HG02973 (cell line): ENCODE measurements around the gene TMEM62.
"Not testable (repeated sequence)": the region's sequence is repeated elsewhere in the genome, so short reads cannot be mapped to it uniquely, and the experiment has no call there.

Experiments used
- ATAC-seq: cut with Tn5 transposase; IDR thresholded peaks from one replicate; pipeline ENCODE4 v1.9.1; 2021; ENCODE audit warnings: moderate library complexity; ENCODE audit not compliant: unreplicated experiment

Gene TMEM62

DNA sequence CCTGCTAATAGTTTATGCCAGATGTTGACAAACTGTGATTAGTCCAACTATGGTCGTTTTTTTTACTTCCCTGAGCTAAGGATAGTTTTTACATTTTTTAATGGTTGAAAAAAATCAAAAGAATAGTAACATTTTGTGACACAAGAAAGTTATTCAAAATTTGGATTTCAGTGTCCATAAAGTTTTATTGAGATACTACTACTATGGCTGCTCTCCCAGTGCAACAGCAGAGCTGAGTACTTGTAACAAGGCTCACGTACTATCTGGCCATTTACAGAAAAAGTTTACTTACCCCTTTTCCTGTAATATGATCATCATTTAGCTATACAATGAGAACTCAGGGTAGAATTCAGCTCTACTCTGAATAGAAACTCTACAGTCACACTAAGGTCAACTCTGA is 11.5 kb upstream of the TMEM62 start:
- ATAC-seq = no peak

DNA sequence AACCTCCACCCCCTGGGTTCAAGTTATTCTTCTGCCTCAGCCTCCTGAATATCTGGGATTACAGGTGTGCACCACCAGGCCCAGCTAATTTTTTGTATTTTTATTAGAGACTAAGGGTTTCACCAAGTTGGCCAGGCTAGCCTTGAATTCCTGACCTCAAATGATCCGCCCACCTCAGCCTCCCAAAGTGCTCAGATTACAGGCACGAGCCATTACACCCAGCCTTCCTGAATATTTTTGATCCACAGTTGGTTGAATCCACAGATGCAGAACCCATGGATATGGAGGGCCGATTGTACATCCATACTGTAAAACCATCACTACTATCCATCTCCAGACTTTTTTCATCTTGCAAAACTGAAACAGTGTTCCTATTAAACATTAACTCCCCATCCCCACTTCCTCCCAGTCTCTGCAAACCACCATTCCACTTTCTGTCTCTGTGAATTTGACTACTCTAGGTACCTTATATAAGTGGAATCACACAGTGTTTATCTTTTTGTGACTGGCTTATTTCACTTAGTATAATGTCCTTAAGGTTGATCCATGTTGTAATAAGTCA is 8.2 kb upstream of the TMEM62 start:
- ATAC-seq = no peak

DNA sequence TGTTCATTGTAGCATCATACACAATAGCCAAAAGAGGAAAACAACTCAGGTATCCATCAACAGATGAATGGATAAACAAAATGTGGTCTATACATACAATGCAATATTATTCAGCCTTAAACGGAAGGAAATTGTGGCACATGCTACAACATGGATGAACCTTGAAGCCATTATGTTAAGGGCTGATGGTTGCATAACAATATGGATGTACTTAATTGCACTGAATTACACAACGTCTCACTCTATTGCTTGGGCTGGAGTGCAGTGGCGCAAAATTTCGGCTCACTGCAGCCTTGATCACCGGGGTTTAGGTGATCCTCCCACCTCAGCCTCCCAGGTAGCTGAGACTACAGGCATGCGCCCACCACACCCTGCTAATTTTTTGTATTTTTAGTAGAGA is 7.0 kb upstream of the TMEM62 start:
- ATAC-seq = no peak

DNA sequence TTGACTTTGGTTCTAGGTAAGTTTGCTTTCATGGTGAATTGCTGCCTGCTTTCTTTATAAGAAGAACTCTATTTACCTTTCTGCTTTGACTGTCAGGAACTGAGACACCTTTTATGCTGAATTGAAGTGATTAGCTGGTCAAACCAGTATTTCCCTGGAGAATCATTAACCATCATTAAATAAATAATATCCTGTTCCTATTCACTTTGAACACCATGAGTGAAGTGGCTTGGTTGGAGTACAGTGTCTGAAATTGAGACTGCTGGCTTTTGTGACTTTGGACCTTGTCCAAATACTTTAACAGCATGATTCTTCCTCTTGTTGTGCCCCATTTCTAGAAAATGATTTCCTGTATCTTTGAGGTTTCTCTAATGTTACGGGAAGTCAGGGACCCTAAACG is 5.6 kb upstream of the TMEM62 start:
- no peak for ATAC-seq

GRCh38 chr15:43128174-43128979 is 5.0 kb upstream of the TMEM62 start:
- not testable (repeated sequence) for ATAC-seq

DNA sequence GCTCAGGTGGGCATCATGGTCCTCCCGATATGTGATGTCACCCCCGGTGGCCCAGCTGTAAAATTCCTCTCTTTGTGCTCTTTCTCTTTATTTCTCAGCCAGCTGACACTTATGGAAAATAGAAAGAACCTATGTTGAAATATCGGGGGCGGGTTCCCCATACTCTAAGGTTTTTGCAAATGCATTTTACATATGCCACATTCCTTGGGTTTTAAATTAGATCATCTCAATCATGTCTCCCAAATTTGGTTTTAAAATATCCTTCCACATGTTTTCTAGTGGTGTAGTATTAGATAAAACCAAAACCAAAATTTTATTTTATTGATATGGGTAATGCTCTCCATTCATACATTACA is 4.4 kb upstream of the TMEM62 start:
- no peak for ATAC-seq

DNA sequence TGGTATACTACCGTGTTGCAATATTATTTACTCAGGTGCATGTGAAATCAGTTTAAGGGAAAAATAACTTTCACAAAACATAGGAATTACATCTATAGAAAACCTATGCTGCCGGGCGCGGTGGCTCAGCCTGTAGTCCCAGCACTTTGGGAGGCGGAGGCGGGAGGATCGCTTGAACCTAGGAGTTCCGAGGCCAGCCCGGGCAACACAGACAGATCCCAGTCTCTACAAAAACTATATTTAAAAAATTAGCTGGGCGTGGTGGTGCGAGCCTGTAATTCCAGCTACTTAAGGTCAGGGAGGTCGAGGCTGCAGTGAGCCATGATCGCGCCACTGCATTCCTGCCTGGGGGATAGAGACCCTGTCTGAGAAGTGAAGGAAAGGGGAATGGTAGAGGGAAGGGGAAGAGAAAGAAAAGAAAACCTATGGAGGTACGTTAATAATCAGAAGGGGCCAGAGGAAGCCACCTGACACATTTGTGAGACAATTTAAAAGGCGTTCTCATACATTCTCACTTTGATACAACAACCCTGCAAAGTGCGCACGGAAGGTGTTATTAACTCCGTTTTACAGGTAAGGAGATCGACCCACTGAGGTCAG is 456 bp upstream of the TMEM62 start:
- no peak for ATAC-seq

DNA sequence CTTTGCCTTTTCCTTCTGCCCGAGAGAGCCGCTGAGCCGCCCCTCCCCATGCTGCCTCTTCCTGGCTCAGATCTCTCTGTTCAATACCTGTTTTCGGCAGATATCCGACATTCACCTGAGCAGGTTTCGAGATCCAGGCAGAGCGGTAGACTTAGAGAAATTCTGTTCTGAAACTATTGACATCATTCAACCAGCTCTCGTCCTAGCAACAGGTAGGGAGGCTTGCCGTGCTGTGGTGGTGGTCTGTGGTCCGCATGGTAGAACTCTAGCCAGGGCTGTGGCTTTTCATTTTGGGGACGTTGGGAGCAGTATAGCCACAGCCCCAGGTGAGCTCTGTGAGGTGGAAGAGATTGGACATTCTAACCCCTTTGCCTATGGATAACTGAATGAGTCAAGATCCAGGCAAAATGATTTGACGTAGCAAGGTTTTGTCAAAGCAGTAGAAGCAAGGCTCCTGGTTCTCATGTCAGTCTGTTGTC is 810 bp downstream of the TMEM62 start:
- peak; percentile 9 for ATAC-seq

DNA sequence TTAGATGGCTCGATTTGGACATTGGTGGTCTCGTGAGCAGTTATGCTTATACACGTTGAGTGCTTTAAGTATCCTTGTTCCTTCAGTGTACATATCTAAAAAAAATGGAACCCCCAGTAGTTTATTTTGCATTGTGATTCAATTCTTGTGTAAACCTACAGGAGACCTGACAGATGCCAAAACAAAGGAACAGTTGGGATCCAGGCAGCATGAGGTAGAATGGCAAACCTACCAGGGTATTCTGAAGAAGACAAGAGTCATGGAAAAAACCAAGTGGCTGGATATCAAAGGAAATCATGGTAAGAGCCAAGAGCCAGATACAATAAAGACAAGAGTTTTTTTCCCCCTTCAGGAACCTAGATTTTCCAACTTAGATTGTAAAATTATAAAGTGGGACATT is 2.0 kb downstream of the TMEM62 start:
- ATAC-seq = no peak

DNA sequence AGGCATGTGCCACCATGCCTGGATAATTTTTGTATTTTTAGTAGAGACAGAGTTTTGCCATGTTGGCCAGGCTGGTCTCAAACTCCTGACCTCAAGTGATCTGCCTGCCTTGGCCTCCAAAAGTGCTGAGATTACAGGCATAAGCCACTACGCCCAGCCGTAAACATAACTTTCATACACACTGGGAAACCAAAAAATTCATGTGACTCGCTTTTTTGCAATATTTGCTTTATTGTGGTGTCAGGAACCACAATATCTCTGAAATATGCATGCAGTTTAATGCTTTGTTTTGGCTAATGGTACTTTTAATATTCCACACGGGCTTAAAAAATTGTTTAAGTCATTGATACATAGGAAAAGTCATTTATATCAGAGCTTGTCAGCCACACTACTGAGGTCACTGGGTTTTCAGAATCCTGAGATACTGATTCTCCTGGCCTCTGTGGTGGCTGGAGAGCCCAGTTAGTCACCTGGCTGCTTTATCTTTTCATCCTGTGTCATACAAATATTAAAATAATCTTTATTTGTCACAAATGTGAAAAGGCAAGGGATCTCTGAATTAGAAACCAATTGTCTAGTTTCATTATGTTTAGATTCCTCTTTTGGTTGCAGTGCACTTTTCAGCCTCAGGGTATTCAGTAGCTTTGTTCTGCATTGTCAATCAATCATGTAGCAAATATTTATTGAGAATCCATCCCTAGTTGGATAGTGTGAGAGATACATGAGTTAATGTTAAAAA is 10.0 kb downstream of the TMEM62 start:
- no peak for ATAC-seq

- ATAC-seq = no peak
These were observed 11.1 kb downstream of the TMEM62 start for GRCh38 chr15:43144512-43144911.

DNA sequence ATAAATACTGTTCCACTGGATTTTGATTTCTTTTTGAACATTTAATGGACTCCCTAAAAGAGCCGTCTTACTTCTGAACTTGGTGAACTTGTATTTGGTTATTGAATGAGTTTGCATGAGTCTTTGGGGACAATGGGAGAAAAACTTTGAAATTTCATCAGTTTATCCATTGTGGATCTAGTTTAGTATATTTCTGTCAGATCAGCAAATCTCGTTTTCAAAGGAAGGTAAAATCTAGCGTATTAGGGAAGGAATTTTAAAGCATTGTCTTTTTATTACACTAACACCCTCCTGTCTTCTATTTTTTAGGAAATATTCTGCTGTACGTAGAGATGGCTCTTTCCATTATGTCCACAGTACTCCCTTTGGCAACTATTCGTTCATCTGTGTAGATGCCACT is 12.8 kb downstream of the TMEM62 start:
- no peak for ATAC-seq

GRCh38 chr15:43150191-43150929 is 17.0 kb downstream of the TMEM62 start:
- ATAC-seq = no peak

DNA sequence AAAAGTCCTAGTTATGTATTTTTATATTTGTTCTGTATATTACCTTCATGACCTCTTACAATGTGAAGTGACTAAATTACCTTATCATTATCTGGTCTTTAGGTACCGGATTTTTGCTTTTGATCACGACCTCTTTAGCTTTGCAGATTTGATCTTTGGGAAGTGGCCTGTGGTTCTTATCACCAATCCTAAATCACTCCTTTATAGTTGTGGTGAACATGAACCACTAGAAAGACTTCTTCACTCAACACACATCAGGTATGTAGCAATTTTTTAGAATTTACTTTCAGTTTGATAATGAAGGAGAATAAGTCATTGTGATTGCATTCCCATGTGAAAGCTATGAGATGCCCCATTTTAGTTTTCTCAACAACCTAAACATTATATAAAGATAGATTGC is 18.3 kb downstream of the TMEM62 start:
- no peak for ATAC-seq

DNA sequence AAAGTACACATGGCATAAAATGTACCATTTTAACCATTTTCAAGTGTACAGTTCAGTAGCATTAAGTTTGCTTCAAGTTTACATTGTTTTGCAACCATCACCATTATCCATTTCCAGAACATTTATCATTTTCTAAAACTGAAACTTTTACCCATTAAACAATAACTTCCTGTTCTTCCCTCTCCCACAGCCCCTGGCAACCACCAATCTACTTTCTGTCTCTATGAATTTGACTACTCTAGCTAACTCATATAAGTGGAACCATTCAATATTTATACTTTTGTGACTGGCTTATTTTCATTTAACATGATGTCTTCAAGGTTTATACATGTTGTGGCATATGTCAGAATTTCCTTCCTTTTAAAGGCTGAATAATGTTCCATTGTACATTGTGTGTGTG is 19.9 kb downstream of the TMEM62 start:
- no peak for ATAC-seq

DNA sequence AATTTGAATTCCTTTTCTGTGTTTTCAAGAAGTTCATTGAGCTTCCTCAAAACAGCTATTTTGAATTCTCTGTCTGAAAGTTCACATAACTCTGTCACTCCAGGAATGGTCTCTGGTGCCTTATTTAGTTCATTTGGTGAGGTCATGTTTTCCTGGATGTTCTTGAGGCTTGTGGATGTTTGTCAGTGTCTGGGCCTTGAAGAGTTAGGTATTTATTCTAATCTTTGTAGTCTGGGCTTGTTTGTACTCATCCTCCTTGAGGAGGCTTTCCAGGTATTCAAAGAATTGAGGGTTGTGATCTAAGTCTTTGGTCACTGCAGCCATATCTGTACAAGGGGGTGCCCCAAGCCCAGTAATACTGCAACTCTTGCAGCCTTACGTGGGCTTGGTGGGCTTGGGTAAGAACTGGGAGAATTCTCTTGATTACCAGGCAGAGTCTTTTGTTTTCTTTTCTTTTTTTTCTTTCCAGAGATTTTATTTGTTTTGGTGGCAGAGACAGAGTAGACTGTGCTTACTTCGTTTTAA is 32.5 kb downstream of the TMEM62 start:
- ATAC-seq = no peak

GRCh38 chr15:43167261-43167660 is 33.9 kb downstream of the TMEM62 start:
- ATAC-seq = not testable (repeated sequence)

DNA sequence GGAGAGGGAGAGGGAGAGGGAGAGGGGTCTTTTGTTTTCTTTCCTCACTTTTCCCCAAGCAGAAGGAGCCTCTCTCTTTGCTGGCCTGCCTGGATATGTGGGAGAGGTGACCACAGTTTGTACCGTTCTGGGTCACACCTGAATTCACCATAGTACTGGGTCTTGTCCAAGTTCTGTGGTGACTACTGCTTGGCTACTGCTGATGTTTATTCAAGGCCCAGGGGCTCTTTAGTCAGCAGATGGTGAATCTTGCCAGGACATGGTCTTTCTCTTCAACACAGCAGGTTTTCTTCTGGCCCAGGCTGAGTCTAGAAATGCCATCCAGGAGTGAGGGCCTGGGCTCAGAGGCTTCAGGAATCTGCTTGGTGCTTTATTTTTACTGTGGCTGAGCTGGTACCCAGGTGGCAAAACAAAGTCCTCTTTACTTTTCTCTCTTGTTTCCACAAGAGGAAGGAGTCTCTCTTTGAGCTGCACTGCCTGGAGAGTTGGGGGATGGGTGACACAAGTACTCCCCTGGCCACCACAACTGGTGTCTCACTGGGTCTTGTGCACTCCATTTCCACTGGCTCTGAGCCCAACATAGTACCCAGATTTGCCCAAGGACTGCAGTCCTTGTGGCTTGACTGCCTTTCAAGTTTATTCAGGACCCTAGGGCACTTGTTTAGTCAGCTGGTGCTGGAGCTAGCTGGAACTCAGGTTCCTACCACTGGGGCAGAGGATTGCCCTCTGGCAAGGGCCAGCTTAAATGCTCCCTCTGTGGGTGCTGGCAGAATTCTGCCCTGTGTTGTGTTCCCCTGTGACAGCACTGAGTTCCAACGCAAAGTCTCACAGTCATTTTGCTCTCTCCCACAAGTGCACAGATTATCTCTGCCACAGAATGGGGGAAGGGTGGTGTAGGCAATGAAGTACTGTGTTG is 35.1 kb downstream of the TMEM62 start:
- ATAC-seq = no peak

GRCh38 chr15:43169888-43170287 is 36.5 kb downstream of the TMEM62 start:
- no peak for ATAC-seq
